GM19239 (cell line): ENCODE measurements around the gene SLC9A5.

Source experiments
- DNase-seq: peaks from one replicate; pipeline ENCODE4 v3.0.0; 2011; ENCODE audit warnings: low spot score; ENCODE audit not compliant: insufficient read length
- FAIRE-seq: peaks from 2 replicates; lab custom pipeline; 2011; peaks lifted over from hg19 to GRCh38; lab: Jason Lieb, UNC

Gene SLC9A5

GRCh38 chr16:67237396-67238277, 11.1 kb upstream of the SLC9A5 start:
- DNase-seq (no peak), FAIRE-seq (no peak)

GRCh38 chr16:67238278-67238575, 10.6 kb upstream of the SLC9A5 start:
- FAIRE-seq (no peak), DNase-seq (no peak)

- FAIRE-seq = no peak
- DNase-seq = no peak
These were observed 9.8 kb upstream of the SLC9A5 start for GRCh38 chr16:67238806-67239470.

- DNase-seq = no peak
- FAIRE-seq = no peak
These were observed 8.3 kb upstream of the SLC9A5 start for GRCh38 chr16:67240506-67240905.

- no peak for DNase-seq
- no peak for FAIRE-seq
These were observed 7.5 kb upstream of the SLC9A5 start for GRCh38 chr16:67241008-67241900.

- no peak for FAIRE-seq
- DNase-seq = no peak
These were observed 6.5 kb upstream of the SLC9A5 start for GRCh38 chr16:67242138-67242730.

GRCh38 chr16:67243481-67243880, 5.3 kb upstream of the SLC9A5 start:
- FAIRE-seq (no peak), DNase-seq (no peak)

DNA sequence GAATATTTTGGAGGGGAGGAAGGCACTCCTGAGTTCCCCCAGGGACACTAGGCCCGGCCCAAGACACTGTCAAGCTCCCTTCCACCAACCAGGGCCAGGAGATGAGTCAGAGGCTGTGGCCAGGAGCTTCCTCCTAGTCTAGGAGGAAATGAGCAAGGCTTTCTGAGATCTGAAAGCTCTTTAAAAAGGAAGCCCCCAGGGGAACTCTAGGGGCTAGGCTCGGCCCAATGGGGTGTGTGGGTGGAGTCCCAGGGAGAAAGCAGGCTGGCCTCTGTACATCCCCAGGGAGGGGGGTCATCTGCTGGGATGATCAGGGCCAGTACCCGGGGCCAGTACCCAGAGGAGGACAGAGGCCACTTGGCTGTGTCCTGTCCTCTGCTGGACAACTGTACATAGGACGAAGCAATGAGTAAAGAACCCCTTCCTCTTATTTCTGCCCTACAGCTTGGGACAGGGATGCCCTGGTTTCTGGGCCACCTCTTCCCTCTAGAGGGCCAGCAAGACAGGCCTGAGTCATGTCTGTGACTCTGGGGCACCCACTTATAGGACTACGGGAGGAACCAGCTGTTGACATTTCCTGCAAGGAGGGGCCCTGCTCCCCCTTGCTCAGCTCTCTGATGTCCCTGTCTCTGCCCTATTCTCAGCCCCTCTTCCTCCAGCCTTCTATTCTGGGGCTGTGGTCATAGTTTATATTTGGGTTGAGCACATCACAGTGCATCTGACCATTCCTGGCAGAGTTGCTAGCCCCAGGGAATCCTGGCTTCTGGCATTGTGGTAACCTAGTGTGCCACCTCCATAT, 4.2 kb upstream of the SLC9A5 start:
- DNase-seq = peak; percentile 87

GRCh38 chr16:67245186-67245585, 3.6 kb upstream of the SLC9A5 start:
- FAIRE-seq (no peak), DNase-seq (no peak)

More for the DNA sequence above, 4.2 kb upstream of the SLC9A5 start:
- peak; percentile 93 for FAIRE-seq

DNA sequence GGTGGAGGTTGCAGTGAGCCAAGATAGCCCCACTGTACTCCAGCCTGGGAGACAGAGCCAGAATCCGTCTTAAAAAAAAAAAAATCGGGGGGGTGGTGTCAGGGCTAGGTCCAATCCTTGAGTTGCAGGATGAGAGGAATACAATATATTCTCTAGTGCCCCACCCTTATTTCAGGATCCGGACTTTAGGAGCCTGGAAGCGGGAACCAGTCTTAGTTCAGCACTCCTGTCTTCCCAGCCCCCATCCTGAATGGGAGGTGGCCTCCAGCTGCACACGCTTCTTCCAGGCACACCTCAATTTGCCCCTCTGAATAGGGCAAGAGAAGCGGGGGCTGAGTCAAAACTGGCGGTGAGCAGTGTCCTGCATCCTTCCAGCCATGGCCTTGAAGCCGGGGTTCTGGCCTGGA, 3.1 kb upstream of the SLC9A5 start:
- no peak for DNase-seq
- no peak for FAIRE-seq

DNA sequence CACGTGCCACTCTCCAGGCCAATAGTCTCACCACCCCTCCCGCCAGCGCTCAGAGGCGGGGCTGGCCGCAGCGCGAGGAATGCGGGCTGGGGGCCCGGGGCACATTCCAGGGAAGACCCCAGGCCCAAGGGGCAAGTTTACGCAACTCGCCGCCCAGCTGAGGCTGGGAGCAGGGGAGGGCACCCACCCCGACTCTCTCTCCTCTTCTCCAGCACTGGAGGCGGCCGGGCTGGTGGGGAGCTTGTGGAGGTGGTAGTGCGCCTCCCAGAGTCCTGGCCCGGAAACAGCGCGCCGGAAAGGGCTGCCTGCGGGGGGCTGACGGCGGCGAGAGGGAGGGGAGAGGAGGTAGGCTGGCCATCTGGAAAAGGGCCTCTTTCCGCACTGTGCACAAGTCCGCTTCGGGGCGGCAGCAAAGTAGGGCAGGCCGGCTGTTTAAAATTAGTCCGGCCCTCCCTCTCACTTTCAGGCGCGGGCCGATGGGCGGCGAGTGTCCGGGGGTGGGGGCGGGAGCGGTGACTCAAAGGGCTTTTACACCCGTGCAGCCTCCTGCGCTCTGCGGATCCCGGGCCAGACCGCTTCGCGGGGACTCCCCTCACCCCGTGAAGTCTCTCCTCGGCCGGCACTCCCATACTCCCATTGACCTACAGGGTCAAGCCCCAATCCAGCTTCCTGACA, 2.6 kb upstream of the SLC9A5 start:
- DNase-seq = no peak
- FAIRE-seq = peak; percentile 44

DNA sequence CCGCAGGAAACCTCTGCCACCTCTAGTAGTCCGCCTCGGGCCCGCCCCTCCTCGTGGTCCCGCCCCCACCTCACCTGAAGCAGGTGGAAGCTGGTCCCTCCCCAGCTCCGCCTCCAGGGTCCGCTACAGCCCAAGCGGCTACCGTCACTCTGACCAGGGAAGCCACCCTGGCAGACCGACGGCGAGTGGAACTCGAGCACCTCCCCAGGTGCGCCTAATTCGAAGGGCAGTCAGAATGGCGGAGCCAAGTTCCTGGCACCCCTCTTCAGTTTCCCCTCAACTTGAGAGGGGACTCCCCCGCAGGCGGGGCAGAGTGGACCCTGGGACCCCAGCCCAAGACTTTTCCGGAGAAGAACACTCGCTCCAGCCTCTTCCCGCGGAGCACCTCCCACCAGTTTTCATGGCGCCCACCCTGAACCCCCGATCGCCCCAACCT, 2.0 kb upstream of the SLC9A5 start:
- FAIRE-seq (no peak), DNase-seq (no peak)

GRCh38 chr16:67247192-67248072, 1.3 kb upstream of the SLC9A5 start, which contains the start of gene FHOD1:
Gene FHOD1 (minus strand): TSS chr16:67247481. CDS start chr16:67247410, 71 bp downstream.
- DNase-seq (peak; percentile 97), FAIRE-seq (peak; percentile 95)

- DNase-seq (no peak), FAIRE-seq (no peak)
These were observed 742 bp upstream of the SLC9A5 start for GRCh38 chr16:67248073-67248400.

- DNase-seq (no peak), FAIRE-seq (no peak)
These were observed 632 bp downstream of the SLC9A5 start for GRCh38 chr16:67249178-67250044.

GRCh38 chr16:67250045-67250327, 1.2 kb downstream of the SLC9A5 start:
- no peak for FAIRE-seq
- DNase-seq = no peak
